Hematopoietic multipotent progenitor cell treated with erythropoietin and hydrocortisone succinate and interleukin-3 and kit ligand, for 17 days (in vitro differentiated cells): Measurements from ENCODE around the gene PROCR.
"Not testable (repeated sequence)": the region's sequence is repeated elsewhere in the genome, so short reads cannot be mapped to it uniquely, and the experiment has no call there.

ENCODE experiments used
- DNase-seq: peaks from one replicate; pipeline ENCODE4 v3.0.0-alpha.2; 2015; ENCODE audit warnings: low spot score

The PROCR gene

DNA sequence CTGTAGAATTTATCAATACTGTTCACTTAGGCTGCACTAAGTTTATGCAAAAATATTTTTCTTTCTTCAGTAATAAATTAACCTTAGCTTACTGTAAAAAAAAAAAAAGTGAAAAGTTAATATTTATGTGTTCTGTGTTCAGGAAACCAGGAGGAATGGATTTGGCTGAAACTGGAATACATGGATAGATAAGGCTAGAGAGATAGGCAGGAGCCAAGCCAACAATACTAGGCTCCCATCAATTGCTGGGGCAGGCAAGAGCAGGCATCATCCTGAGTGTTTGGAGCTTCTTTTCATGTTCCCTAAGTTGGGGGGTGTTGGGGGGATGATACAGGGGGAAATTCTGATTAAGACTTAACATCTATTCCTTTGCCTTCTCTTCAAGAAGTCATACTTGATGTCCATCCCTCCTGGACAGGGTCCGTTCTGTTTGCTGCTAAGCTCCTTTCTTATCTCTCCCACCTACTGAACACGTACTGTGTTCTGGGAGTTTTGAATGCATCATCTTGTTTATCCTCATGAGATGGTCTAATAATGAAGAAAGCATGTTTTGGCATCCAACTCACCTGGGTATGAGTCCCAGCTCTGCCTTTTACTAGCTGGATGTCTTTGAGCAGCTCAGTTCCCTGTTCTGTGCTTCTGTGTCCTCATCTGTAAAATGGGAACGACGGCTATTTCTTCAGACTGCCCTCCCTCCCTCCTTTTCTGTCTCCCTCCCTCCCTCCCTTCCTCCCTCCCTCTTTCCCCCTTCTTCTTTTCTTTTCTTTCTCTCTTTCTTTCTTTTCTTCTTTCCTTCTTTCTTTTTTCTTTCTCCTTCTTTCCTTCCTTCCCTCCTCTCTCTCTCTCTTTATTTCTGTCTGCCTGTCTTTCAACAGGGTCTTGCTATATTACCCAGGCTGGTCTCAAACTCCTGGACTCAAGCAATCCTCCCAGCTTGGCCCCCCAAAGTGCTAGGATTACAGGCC, 6.4 kb upstream of the PROCR start:
- DNase-seq, result no peak

DNA sequence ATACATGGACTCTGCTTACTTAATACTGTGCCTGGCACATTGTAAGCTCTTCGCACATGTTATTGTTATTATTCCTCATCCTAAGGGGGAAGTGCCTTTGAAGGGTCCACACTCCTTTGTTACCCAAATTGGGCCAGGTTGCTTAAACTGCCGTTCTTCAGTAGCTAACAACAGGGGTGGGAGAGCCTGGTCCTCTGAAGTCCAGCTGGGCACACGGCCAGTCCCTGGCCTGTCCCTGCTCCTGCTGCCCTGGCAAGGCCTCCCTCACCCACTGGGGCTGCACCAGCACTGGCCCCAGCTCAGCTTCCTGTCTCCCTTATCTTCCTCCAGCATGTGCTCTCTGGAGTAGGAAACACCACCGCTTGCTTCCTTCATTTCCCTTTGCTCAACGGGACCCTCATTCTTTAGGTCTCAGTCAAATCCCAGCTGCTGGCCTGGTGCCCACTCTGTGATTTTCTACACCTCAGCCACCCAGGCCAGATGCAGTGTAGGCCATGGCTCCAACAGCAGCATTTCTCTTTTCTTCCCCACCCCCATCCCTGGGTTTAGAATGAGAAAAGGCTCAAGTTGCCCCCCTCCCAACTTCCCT, 5.5 kb upstream of the PROCR start:
- DNase-seq, result no peak

DNA sequence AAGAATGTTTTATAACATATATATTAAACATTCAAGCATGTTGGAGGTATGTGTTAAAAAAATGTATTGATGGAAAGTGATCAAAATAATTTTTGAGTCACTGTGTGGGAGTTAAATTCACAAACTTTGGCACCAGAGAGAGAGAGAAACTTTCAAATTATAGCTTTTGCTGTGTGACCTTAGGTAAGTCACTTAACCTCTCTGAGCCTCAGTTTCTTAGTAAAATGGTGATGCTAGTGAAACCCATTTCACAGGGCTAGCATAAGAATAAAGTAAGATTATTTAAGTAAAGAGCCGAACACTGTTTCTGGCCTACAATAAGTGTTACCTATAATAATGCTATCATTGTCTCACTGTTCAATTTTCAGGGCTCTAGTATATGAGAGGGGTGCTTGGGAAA, 4.1 kb upstream of the PROCR start:
- DNase-seq, result no peak

DNA sequence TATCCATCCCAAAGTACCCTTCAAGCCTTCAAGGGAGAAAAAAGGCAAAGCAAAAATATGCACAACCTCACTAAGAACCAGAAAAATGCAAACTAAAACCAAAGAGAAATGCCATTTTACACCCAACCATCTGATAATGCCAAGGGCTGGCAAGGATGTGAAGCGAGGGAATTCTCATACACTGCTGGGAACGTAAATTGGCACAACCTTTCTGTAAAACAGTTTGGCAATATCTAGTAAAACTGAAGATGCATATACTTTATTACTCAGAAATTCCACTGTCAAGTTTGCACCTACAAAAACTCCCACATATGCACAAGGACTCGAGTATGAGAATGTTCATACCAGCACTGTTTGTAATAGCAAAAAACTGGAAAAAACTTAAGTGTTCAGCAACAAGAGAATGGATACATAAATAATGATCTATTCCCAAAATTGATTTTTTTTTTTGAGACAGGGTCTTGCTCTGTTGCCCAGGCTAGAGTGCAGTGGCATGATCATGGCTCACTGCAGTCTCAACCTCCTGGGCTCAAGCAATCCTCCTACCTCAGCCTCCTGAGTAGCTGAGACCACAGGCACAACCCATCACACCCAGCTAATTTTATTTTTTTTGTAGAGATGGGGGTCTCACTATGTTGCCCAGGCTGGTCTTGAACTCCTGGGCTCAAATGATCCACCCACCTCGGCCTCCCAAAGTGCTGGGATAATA, 3.0 kb upstream of the PROCR start:
- not testable (repeated sequence) for DNase-seq

DNA sequence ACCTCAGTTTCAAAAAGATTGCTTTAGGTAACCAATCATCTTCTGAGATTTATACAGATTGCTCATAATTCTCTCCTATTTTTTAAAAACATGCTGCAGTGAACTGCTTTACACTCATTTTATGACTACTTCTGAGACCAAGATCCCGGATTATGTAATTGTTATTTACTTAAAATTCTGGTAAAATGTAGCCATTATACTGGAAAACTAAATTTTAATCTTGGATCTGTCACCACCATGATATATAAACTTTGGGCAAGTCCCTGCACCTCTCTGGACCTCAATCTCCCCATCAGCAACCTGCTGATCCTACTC, 477 bp upstream of the PROCR start:
- DNase-seq, result no peak

DNA sequence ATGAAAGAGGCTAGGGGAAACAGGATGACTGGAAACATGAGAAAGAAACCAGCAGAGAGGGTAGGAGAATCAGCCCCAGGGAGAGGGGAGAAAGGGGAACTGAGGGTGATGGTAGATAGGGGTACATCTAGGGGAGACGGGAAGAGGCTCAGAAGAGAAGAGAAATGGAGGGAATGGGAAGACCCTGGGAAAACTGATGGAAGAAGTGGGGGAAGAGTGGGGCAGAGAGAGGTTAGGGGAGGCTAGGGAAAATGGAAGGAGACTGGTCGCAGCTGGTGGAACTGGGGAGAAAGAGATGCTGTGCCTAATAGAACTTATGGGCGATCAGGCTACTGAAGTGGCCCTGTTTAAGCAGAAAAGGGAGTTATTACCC, 548 bp downstream of the PROCR start:
- no peak for DNase-seq

DNA sequence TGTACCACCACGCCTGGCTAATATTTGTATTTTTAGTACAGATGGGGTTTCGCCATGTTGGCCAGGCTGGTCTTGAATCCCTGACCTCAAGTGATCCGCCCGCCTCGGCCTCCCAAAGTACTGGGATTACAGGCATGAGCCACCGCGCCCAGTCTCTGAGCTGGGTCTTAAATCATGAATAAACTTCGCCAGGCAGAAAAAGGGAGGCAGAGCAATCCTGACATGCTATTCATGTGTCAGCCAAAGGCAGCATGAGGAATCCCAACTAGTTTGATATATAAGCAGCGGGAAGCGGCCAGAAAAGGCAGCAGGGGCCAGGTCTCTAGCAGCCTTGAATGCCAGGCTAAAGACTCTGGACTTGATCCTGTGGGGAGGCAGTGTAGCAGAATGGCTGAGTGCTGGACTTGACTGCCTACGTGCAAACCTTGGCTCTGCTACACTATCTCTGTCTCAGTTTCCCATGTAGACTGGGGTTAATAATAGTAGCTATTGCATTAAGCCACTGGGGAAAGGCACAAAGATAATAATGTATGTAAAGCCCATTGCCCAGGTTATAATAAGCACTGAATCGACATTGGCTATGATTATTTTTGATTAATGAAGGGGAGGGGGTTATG, 1.8 kb downstream of the PROCR start:
- DNase-seq, result no peak

DNA sequence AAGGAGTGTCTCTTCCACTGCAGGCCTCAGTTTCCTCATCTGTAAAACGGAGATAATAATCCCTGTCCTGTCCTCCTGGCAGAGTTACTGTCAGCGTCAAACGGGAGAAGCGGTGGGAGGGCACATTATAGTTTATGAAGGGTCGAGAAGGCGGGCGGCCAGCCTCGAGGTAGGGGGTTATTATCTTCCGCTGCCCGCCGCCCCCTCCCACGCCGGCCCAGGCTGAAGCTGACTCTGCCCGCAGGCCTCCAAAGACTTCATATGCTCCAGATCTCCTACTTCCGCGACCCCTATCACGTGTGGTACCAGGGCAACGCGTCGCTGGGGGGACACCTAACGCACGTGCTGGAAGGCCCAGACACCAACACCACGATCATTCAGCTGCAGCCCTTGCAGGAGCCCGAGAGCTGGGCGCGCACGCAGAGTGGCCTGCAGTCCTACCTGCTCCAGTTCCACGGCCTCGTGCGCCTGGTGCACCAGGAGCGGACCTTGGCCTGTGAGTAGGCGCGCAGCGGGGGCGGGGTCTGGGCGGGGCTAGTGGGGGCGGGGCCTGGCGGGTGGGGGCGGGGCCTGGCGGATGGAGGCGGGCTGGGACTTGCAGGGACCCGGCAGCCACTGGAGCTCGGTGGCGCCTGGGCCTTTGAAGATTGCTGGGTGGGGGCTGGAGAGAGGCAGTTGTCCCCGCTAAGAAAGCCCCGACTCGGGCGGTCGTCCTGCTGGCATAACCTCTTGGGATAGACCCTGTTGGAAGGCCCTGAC, 2.8 kb downstream of the PROCR start:
- DNase-seq, result no peak

DNA sequence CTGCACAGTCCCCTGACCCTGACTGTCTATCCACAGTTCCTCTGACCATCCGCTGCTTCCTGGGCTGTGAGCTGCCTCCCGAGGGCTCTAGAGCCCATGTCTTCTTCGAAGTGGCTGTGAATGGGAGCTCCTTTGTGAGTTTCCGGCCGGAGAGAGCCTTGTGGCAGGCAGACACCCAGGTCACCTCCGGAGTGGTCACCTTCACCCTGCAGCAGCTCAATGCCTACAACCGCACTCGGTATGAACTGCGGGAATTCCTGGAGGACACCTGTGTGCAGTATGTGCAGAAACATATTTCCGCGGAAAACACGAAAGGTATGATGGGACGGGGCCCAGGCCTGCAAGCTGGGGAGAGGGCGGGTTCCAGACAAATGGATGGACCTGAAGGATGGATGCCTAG, 4.3 kb downstream of the PROCR start:
- DNase-seq, result no peak

DNA sequence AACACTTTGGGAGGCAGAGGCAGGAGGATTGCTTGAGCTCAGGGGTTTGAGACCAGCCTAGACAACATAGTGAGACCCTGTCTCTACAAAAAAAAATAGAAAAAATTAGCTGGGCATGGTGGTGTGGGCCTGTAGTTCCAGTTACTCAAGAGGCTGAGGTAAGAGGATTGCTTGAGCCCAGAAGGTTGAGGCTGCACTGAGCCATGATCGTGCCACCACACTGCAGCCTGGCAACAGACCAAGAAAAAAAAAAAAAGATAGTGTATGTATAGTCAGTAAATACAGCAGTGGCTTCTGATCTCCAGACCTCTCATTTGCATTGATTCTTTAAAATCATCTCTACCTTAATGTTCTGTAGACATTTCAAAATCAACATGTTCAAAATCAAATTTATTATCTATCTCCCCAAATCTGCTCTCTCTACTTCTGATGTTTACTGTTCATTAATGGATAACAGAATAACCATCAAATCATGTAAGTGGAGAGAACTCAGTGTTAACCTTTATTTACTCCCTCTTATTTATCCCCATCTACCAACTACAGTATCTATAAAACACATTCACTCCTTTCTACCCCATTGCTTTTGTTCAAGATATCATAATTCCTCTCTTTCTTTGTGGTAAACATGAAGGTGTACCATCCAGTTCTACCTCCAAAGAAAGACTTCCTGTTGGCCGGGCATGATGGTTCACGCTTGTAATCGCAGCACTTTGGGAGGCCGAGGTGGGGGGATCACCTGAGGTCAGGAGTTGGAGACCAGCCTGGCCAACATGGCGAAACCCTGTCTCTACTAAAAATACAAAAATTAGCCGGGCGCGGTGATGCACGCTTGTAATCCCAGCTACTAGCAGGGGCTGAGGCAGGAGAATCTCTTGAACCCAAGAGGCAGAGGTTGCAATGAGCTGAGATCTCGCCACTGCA, 7.7 kb downstream of the PROCR start:
- DNase-seq, result no peak

DNA sequence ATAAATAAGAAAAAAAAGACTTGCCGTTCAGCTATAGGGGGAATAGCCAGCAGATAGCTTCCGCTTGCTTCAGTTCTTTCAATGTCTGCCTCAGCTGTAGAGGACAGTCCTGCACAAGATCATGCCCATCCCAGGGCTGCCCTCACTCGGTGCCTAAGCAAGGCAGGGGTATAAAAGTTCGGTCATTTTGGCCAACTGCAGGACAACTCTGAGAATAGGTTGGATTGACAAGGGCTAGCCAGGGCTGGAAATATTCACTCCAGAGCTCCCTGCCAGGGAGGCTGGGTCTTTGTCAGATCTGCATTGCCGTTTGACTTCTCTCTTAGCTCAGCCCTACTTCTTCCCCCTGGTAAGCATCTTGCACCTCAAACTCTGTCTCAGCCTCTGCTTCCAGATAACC, 8.4 kb downstream of the PROCR start:
- no peak for DNase-seq

DNA sequence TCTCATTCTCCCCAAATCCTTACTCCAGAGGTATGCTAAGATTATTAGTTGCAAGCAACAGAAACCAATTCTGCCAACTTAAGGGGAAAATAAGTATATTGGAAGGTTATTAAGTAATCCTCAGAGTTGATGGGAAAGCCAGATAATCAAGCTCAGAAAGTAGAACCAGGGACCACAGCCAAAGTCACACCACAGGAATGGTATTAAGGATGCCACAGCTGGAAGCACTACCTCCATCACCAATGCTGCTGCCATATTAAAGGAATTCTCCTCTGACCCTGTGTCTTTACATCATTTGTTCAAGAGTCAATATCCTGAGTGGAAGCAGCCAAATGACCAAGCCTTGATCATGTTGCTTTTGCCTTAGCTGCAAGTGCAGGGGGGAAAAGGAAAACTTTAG, 9.9 kb downstream of the PROCR start:
- DNase-seq, result no peak

DNA sequence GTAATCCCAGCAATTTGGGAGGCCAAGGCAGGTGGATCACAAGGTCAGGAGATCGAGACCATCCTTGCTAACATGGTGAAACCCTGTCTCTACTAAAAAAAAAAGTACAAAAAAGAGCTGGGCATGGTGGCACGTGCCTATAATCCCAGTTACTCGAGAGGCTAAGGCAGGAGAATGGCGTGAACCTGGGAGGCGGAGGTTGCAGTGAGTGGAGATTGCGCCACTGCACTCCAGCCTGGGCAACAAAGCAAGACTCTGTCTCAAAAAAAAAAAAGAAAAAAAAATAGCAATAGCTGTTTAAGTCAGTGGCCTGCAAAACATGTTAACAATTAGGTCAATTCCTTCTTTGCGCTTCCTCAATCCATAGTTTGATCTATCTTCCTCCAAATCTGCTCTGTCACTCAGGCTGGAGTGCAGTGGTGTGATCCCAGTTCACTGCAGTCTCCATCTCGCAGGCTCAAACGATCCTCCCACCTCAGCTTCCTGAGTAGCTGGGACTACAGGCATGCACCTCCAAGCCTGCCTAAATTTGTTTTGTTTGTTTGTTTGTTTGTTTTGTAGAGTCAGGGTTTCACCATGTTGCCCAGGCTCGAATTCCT, 14.9 kb downstream of the PROCR start:
- not testable (repeated sequence) for DNase-seq

DNA sequence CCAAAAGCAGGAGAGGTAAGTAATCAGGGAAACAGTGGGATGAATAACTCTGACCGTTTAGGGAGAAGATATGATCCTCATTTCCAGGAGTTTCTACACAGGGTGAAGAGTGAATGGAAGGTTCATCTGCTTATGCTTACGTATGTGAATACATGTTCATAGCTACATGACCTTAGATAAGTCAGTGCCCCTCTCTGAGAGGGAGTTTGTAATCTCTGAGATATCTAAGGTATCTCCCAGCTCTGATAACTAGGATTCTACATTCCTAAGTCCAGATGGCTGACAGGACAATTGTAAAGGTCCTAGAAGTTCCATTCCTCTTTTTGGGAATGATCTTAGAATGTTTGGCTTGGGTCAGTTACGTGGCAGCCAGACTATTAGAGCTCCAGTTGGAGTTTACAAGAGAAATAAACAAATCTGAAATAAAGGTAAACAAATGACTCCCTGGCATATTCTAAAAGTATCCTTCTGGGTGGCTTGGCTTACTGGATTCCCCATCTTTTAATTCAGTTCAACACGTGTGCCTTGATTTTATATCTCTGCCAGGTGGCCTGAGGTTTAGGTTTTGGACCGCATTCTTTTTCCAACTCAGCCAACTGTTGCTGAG, 15.8 kb downstream of the PROCR start:
- DNase-seq, result no peak

DNA sequence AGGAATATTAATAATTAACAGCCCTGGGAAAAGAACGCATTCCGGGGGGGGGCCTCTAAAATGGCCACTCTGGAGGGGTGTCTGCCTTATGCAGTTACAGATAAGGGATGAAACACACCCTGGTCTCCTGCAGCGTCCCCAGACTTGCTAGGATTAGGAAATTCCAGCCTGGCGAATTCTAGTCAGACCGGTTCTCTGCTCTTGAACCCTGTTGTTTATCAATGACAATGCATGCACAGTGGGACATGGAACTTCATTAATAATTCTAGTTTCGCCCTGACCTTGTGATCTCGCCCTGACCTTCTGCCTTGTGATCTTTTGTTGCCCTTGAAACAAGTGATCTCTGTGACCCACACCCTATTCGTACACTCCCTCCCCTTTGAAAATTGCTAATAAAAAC, 17.4 kb downstream of the PROCR start:
- DNase-seq, result not testable (repeated sequence)

DNA sequence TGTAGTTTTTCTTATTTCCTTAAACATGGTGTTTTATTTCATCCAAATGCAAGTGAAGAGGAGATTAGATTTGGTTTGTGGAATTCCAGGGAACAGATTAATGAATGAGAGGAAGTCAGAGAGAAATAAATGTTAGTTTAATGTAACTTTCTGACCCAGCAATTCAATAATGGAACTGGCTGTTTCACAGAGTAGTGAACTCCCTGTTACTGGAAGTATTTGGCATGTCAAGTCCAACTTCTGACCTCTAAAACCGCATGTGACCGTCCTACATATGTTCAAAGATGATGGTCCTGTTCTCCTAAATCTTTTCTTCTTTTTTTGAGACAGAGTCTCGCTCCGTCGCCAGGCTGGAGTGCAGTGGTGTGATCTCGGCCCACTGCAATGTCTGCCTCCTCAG, 18.7 kb downstream of the PROCR start:
- no peak for DNase-seq

DNA sequence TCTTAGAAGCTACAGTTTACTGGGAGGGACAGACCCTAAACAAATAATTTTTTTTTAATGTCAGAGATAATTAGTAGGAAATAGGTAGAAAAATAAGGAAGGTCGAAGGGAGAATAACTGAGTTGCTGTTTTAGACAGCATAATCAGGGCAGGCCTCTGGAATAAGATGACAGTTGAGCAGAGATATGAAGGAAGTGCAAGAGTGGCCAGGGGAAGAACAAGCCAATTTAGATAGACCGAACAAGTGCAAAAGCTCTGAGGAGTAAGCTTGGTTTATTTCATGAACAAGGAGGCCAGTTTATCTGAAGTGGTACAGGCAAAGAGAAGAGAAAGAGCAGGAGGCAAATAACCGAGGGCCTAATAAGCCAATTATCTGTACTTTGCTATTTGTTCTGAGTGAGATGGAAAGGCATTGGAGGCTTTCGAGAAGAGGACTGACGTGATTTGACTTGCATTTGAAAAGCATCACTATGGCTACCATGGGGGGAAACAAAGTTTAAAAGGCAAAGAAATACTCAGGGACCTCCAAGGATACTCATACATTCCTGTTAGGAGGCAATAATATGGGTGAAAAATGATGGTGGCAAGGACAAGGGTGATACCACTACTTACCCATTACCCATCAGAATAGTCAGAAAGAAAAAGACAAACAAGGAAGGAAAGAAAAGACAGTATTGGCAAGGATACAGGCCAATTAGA, 19.7 kb downstream of the PROCR start:
- DNase-seq, result no peak

DNA sequence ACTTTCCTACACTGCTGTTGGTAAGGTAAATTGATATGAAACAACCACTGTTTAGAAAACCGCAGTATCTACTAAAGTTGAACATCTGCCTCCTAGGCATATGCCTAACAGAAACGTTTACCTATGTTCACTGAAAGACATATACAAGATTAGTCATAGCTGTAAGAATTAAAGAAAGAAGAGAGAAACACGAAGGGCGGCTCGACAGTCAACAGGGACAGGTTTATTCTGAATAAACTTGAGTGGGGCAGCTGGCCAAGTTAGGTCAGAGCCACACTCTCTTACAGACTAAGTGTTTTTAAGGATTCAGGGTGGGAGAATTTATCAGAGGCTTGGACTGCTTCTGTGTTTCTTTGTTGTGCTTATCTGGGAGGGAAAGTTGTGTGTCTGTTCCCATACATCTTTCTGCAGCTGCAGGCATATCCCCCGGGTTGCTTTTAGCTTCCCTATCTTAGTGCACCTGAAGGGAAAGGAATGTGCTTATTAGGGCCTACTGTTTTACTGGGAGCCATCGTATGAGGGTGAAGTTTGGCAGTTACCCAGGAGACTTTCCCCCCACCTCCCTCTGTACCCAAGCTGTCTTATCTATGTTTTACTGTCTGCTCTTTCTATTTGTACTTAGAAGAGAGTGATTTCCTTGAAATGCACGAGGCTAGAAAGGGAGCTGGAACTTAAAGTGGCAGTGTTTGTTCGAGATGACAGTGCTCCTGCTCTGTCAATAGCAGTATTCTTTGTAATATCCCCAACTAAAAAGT, 20.4 kb downstream of the PROCR start:
- no peak for DNase-seq
